Measurements from ENCODE around the gene CTCFL.

DNA sequence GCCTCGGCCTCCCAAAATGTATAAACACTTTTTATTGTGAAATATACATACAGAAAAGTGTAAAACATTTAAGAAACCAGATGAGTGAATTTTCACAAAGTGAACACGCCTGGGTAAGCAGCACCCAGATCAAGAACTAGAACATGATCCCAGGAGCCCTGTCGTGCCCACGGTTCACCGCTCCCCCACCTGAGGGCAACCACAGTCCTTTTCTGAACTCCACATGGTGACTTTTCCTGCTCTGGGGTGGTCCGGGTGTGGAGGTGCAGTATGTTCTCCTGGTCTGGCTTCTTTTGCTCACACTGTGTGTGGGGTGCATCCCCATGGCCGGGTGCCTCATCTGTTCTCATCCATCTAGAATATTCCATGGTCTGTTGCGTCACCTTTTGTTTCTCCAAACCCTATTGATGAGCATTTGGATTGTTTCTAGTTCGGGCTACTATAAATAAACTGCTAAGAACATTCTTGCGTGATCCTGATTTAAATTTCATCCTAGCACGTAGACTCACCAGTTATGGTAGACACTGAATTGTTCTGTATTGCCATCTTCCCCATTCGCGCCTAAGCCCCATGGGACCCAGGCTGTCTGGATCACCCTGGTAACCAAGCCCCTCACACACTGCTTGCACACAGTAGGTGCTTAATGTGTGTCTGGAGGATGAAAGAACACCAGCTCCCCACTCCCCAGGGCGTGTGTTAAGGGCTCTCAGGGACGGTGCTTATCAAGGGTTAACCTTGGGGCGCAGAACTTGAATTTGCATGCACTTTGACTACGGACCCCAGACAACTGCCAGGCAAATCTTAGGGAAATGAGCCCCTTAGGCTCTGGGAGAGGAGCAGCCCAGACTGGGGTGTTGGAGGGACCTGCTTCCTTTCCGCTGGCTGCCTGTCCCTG, 56.2 kb downstream of the CTCFL start:
- TF ChIP-seq POLR2AphosphoS5 (IDR thresholded peaks at IDR 0.05; ENCODE audit: low read depth, low read length) = no peak
- TF ChIP-seq SIN3A (IDR thresholded peaks at IDR 0.05; ENCODE audit: borderline replicate concordance, insufficient read depth, low read length) = no peak
- TF ChIP-seq REST (IDR thresholded peaks at IDR 0.05; ENCODE audit: insufficient read depth in 1 of 2, low read depth in 2 of 2, low read length in 2 of 2) = no peak

Data from PFSK-1 (cell line).